IPS-15b (cell line): ENCODE measurements around the gene RNF212B.

Experiments used
- H3K27me3 ChIP-seq: one replicate; pipeline ENCODE4 v1.6.1; 2013; ENCODE audit warnings: low read length; ENCODE audit not compliant: control insufficient read depth, insufficient read depth
- H3K36me3 ChIP-seq: one replicate; pipeline ENCODE4 v1.6.1; 2013; ENCODE audit warnings: low read length; ENCODE audit not compliant: control insufficient read depth, insufficient read depth
- H3K4me1 ChIP-seq: one replicate; pipeline ENCODE4 v1.6.1; 2013; ENCODE audit warnings: mild to moderate bottlenecking, low read length; ENCODE audit not compliant: control insufficient read depth, insufficient read depth
- H3K4me3 ChIP-seq: one replicate; pipeline ENCODE4 v1.5.1; 2013; ENCODE audit warnings: low read depth, low read length
- H3K9ac ChIP-seq: one replicate; pipeline ENCODE4 v1.6.1; 2013; ENCODE audit warnings: low read depth, mild to moderate bottlenecking, low read length
- H3K9me3 ChIP-seq: one replicate; pipeline ENCODE4 v1.6.1; 2013; ENCODE audit warnings: mild to moderate bottlenecking, low read length; ENCODE audit not compliant: control insufficient read depth, insufficient read depth

The RNF212B gene

DNA sequence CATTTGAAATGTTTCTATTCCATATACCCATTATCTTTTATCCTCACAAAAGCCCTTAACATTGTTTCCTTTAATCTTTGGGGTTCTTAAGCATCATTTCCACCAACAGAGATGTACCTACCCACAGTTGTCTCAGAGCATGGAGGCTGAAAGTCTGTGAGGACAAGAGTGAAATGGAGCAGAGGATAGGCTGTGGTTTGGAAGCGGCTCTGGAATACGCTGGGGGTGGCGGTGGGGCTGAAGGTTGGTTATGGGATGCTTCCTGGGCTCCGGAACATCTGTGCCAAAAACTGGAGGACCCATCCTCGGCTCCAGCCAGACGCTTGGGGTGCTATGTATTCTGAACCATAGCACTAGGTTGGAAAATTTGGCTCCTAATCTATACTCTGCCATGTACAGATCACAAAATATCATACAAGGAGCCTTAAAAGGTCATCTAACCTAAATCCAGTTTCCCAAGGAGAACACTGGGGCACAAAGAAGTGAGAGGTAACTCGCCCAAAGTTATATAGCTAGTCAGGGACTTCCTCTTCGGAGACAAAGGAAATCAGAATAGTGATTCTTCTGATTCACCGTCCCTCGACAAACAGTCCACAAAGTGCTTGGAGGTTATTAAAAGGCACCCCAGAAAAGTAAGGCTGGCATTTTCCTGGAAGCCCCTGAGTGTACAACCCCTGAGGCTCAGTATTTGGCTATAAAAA is 62.4 kb downstream of the RNF212B start:
- H3K9ac ChIP-seq, result peak overlapping the region; percentile 26
- no peaks in the 10 kb centered on the region for H3K9me3 ChIP-seq
- no peaks in the 10 kb centered on the region for H3K36me3 ChIP-seq
- H3K4me1 ChIP-seq, result peaks cover 5% of the 10 kb centered on the region
- H3K4me3 ChIP-seq, result peak overlapping the region; percentile 71
- peaks cover 74% of the 10 kb centered on the region for H3K27me3 ChIP-seq

DNA sequence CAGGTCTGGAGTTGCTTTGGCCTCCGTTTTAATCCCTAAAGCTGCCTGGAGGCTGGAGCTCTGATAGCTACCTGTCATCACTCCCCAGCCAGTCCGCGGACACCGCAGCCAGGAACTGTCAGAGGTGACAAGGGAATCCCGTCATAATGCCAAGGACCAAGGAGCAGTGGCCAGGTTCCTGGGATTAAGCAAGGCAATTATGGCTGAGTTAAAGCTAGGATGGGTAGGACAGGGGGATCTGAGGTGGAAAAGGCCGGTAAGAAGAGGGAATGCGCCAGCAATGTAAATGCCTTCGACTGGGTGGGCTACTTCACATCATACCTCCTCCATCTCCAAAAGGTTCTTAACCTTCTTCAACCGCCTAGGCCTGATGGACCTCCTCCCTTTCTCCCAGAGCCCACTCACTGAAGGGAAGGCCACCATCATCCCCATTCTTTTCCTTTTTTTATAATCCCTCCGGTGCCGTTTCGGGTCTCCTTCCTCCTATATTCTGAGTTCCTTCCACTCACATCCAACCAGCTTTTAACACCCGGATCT is 63.0 kb downstream of the RNF212B start:
- Histone ChIP-seq H3K36me3 (no peaks in the 10 kb centered on the region), H3K9me3 (no peaks in the 10 kb centered on the region), H3K4me3 (peak overlapping the region; percentile 71), H3K27me3 (peaks cover 68% of the 10 kb centered on the region), H3K4me1 (peaks cover 5% of the 10 kb centered on the region), H3K9ac (peak overlapping the region; percentile 26)

DNA sequence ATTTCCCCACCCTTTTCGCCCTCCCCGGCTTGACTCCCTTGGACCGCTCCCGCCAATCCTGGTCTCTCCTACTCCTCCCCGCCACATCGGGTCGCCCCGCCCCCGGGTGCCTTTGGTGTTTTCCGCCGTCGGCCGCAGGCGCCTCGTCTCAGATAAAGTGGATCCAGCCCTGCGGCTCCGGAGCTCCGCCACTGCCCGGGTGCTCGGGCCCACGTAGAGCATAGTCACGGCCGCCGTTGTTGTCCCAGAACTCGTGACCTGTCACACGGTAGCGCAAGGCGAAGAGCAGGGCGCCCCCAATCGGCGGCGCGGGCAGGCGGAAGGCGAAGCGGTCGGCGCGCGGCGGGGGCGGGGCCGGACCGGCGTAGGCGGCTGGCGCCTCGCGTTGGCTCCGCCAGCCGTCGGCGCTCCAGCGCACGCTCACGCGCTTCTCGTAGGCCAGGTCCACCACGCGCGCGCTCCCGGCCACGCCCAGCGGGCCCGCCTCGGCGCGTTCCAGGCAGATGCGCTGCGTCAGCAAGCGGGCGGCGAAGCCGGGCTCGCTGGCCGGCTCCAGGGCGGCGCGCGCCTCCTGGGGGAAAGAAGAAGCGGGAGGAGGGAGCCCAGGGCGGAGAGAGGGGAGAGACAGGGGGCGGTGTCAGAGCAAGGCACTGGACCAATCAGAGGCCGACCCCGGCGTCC is 63.7 kb downstream of the RNF212B start:
- Histone ChIP-seq H3K4me3 (peak overlapping the region; percentile 71), H3K36me3 (no peaks in the 10 kb centered on the region), H3K4me1 (peaks cover 5% of the 10 kb centered on the region), H3K9me3 (no peaks in the 10 kb centered on the region), H3K27me3 (peaks cover 61% of the 10 kb centered on the region), H3K9ac (peak overlapping the region; percentile 47)

DNA sequence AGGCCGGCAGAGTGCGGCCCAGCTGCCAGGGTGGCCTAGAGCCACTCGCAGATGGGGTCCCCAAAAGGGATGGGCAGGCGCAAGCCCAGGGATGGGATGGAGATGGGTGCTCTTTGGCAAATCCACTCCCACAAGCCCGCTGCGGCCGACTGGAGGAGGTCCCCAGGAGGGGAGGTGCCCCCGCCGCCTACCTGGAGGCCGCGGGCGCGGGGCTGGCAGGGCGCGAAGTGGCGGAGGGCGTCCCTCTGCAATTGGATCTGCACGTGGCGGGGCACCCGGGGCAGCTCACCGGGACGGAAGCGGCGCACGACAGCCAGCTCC is 64.2 kb downstream of the RNF212B start:
- no peaks in the 10 kb centered on the region for H3K36me3 ChIP-seq
- peak overlapping the region; percentile 64 for H3K4me3 ChIP-seq
- no peaks in the 10 kb centered on the region for H3K9me3 ChIP-seq
- peaks cover 5% of the 10 kb centered on the region for H3K4me1 ChIP-seq
- peaks cover 56% of the 10 kb centered on the region for H3K27me3 ChIP-seq
- peak overlapping the region; percentile 47 for H3K9ac ChIP-seq

DNA sequence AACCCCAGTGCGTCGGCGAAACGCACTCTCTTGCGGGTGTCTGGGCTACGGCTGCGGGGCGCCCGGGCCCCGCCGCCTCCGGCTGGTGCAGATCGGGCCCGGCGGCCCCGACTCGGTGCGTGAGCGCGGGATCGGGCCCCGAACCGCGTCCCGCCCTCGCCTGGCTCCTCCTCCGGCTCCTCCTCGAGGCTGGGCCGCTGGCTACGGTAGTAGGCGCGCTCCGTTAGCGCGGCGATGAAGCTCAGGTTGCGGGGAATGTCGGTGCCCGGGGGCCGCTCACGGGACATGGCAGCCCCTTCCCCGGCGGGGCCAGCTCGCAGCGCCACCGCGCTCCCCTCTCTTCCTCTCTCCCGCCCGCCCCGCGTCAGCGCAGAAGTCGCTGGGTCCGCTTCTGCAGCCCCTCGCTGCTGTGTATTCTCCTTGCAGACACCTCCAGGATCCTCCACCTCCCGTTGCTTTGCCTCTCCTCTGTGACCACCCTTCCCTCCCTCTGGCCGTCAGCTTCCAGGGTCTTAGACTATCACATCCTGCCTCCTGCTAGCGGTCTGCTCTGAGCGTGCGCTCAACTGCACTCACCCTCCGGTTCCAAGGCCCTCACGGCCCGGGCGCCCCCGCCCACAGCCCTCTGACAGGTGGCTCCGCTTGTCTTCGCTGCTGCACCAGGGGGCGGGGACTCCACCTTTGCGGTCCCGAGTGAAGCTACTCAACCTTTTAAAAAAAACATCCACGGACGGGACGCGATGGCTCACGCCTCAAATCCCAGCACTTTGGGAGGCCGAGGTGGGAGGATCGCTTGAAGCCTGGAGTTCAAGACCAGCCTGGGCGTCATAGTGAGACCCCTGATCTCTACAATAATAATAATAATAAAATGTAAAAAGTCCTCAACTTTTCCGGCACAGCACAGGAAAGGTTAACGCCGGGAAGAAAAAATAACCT is 64.8 kb downstream of the RNF212B start, which contains the start of gene PPP1R3E:
PPP1R3E (minus strand) TSS at position 570 of the 936 bp plus-strand sequence; CDS start at position 287, 283 bp downstream.
- peak within 1 kb of the TSS; percentile 64 for H3K4me3 ChIP-seq
- no peaks in the 10 kb centered on the region for H3K9me3 ChIP-seq
- H3K27me3 ChIP-seq, result peaks cover 50% of the 10 kb centered on the region
- H3K9ac ChIP-seq, result peak within 1 kb of the TSS; percentile 47
- no peaks in the 10 kb centered on the region for H3K36me3 ChIP-seq
- peaks cover 5% of the 10 kb centered on the region for H3K4me1 ChIP-seq

DNA sequence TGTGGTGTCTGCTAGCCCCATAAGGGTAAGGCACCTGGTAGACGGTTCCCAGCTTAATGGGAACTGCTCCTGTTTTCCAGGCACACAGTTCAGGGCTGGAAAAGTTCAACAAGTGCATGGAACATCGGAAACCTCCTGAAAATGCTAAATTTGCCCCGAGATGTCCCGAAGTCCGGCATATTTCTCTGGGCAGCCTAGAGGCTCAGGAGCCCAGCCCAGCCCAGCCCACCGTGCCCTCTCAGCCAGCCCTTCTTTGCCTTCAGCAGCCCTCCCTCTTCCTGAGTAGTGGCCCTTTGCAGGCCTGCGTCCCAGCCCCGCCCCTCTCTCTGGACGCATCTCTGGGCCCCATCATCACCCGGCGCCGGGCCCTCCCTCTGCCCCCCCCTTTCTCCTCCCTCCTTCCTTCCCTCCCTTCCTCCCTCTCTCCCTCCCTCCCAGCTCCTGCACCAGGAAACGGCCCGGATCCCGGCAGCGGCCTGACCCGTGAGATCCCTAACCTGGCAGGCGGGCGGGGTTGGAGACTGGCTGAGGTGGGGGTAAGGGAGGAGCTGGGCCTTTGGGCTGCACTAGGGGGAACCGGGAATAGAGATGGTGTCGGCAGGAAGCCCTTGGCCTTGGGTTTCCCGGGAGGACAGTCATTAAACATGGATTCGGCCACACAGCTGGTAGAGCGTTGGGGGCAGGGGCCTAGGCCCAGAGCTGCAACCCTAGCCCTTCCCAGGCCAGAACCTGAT is 68.8 kb downstream of the RNF212B start, which contains the start of gene BCL2L2:
BCL2L2 (plus strand) TSS at position 422 of the 734 bp plus-strand sequence. CDS start 935 bp downstream, outside the sequence.
- Histone ChIP-seq H3K9ac (peak within 1 kb of the TSS; percentile 82), H3K9me3 (no peaks in the 10 kb centered on the region), H3K4me3 (peak within 1 kb of the TSS; percentile 85), H3K36me3 (peaks cover 6% of the 10 kb centered on the region), H3K4me1 (no peaks in the 10 kb centered on the region), H3K27me3 (peaks cover 17% of the 10 kb centered on the region)

DNA sequence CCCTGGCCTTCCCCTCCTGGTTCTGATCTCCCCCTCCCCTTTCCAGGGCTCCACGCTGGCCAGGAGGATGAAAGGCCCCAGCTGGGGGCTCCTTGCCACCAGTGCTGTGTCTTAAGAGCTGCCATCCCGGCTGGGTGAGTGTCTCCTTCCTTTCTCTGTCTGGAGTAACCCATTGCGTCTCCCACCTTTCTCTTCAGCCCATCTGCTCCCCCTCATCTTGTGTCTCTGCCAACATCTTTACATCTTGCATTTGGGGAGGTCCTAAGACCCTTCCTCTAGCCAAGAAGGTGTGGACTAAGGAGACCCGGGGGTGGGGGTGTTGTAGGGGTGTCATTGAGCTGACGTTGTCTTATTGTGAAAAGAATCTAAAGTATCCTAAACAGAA is 69.4 kb downstream of the RNF212B start:
- H3K36me3 ChIP-seq, result peaks cover 6% of the 10 kb centered on the region
- peak overlapping the region; percentile 85 for H3K4me3 ChIP-seq
- peak overlapping the region; percentile 82 for H3K9ac ChIP-seq
- H3K27me3 ChIP-seq, result peaks cover 17% of the 10 kb centered on the region
- no peaks in the 10 kb centered on the region for H3K9me3 ChIP-seq
- H3K4me1 ChIP-seq, result no peaks in the 10 kb centered on the region

DNA sequence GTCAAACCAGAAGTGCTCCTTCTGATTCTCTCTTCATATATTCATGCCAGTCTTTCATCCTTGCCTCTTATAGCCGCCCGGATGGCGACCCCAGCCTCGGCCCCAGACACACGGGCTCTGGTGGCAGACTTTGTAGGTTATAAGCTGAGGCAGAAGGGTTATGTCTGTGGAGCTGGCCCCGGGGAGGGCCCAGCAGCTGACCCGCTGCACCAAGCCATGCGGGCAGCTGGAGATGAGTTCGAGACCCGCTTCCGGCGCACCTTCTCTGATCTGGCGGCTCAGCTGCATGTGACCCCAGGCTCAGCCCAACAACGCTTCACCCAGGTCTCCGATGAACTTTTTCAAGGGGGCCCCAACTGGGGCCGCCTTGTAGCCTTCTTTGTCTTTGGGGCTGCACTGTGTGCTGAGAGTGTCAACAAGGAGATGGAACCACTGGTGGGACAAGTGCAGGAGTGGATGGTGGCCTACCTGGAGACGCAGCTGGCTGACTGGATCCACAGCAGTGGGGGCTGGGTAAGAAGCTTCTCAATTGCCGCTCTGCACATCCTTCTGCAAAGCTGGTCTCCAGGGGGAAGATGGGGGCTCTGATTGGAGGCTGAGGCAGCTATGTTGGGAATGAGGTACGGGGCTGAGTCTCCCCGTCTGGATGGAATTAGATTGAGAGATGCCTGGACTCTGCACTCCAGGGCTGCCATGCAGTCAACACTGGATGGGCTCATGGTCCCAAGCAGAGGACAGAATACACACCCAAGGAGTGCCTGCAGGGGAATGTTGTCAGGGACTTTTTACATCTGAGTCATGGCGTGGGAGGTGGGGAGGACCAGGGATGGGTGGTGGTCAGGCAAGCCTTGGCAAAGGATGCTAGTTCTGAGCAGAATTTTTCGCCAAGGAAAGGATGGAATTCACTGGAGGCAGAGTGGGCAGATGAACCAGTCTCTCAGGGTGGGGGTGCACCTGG is 70.2 kb downstream of the RNF212B start:
- Histone ChIP-seq H3K4me3 (peak overlapping the region; percentile 85), H3K27me3 (peaks cover 16% of the 10 kb centered on the region), H3K9me3 (no peaks in the 10 kb centered on the region), H3K36me3 (peaks cover 6% of the 10 kb centered on the region), H3K9ac (no peak overlapping the region), H3K4me1 (no peaks in the 10 kb centered on the region)

DNA sequence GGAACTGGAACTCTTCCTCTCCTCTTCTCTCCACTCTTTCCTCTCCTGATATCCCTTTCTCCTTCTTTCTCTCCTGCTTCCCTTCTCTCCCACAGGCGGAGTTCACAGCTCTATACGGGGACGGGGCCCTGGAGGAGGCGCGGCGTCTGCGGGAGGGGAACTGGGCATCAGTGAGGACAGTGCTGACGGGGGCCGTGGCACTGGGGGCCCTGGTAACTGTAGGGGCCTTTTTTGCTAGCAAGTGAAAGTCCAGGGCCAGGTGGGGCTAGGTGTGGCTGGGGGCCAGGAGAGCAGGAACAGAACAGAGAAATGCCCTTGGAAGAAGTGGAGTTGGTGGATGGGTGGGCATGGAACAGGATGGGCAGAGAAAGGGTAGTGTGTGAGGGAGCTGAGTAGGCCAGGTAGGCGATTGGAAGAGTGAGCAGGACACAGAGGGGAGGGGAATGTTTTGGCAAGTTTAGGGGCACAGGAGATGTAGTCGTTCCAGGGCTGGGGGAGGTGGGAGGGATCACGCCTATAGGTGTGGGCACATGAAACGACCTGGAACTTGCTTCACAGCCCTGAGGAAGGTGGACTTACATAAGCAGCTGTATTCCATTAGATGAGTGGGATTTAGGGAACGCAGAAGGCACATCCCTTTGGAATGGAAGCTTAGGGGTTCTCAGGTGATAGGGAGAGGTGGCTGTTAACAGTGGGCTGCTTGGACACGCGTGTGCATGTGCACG is 71.1 kb downstream of the RNF212B start:
- no peak overlapping the region for H3K9ac ChIP-seq
- no peaks in the 10 kb centered on the region for H3K4me1 ChIP-seq
- H3K9me3 ChIP-seq, result no peaks in the 10 kb centered on the region
- H3K27me3 ChIP-seq, result peaks cover 8% of the 10 kb centered on the region
- no peak overlapping the region for H3K4me3 ChIP-seq
- peaks cover 6% of the 10 kb centered on the region for H3K36me3 ChIP-seq

DNA sequence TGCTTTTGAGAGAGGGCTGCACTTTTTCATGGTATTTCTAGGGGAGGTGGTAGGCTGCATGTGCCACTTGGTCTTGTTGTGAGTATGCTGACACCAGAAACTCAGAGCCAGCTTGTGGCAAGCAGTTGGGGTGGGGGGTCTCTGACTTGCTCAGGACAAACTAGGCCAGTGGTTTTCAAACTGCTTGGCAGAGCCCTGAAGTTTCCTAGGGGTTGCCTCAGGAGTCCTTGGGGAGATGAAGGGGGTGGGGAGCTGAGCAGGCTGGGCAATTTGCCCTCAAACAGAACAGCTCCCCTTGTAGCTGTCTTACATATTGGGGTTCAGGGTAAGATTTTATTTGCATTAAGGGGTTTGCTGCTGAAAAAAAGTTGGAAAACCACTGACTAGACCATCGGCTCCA is 72.8 kb downstream of the RNF212B start:
- Histone ChIP-seq H3K9ac (no peak overlapping the region), H3K4me1 (no peaks in the 10 kb centered on the region), H3K9me3 (no peaks in the 10 kb centered on the region), H3K4me3 (no peak overlapping the region), H3K27me3 (no peaks in the 10 kb centered on the region), H3K36me3 (peaks cover 6% of the 10 kb centered on the region)
